ENCODE measurements around the gene MAP4K4. TPM values are rescaled to one million over a fixed set of nuclear protein-coding genes. Genes with fewer than 3 reads are reported as not detected.

Gene MAP4K4
- total and polyA plus RNA-seq, 2 of the 13 experiments (the other 11 are each of a cell fraction or from before 2014, with no cell fraction given): 105 to 264 TPM

GRCh38 chr2:101725038-101725437, 27.5 kb downstream of the MAP4K4 start:
- Histone ChIP-seq H3K36me3 (replicated peaks in 1 of 2; ENCODE audit: control insufficient read depth in 1 of 2, insufficient read depth in 2 of 2, low read length in 2 of 2) (peaks cover 6 to 18% of the 10 kb centered on the region in 2 experiments; a peak in 4 of 5 replicates), H3K4me3 (replicated peaks in 1 of 3; ENCODE audit: insufficient read depth in 1 of 3, low read depth in 2 of 3, low read length in 3 of 3) (no peak overlapping the region), H2AFZ (ENCODE audit: low read length) (no peak overlapping the region), H3K4me2 (ENCODE audit: low read depth, low read length) (no peak overlapping the region), H3K27ac (ENCODE audit: extremely low read length, insufficient read depth, low read length) (no peak overlapping the region), H3K27me3 (ENCODE audit: control insufficient read depth in 1 of 2, insufficient read depth in 2 of 2, low read length in 2 of 2) (no peaks in the 10 kb centered on the region), H3K9me3 (ENCODE audit: low read length) (no peaks in the 10 kb centered on the region), H3K79me2 (ENCODE audit: insufficient read depth, low read length) (peaks cover 100% of the 10 kb centered on the region), H4K20me1 (ENCODE audit: insufficient read depth, low read length) (peaks cover 95% of the 10 kb centered on the region), H3K9ac (ENCODE audit: insufficient read depth, low read depth, low read length) (no peak overlapping the region), H3K4me1 (ENCODE audit: insufficient read depth, low read length) (peaks cover 100% of the 10 kb centered on the region)
- intact Hi-C loops (cut with micrococcal nuclease; ENCODE audit: unreplicated experiment): no loop called here
- no peak for ATAC-seq
- 92% methylated on average over 3 of the region's 3 CpGs for WGBS (ENCODE audit: low lambda C conversion rate)
- no peak for FAIRE-seq
- DNase-seq (ENCODE audit: low spot score): no peak
- POLR2A ChIA-PET: interaction anchor here (0.8 to 1.6 kb wide), 2 partner anchors 8 to 25 kb away, joined by 3 read pairs; no protein-coding TSS in a partner anchor
- in situ Hi-C loops (cut with HindIII; ENCODE audit: extremely low pct_ligation_motif_present, low pct_unique_long_range_greater_than_20kb): no loop called here
- TF ChIP-seq ZBTB20 (CRISPR knock-in tag; IDR thresholded peaks at IDR 0.05; ENCODE audit: borderline replicate concordance, low read depth) (no peak), ZMYM2 (CRISPR knock-in tag; IDR thresholded peaks at IDR 0.05) (no peak), MAFG (CRISPR knock-in tag; IDR thresholded peaks at IDR 0.05) (no peak), SCMH1 (CRISPR knock-in tag; IDR thresholded peaks at IDR 0.05; ENCODE audit: borderline replicate concordance) (no peak), ZNF749 (CRISPR knock-in tag; IDR thresholded peaks at IDR 0.05; ENCODE audit: borderline replicate concordance) (no peak), KLF15 (CRISPR knock-in tag; IDR thresholded peaks at IDR 0.05; ENCODE audit: borderline replicate concordance) (no peak), POLR2G (IDR thresholded peaks at IDR 0.05; ENCODE audit: low read depth, low read length) (no peak), NR0B2 (CRISPR knock-in tag; IDR thresholded peaks at IDR 0.05) (no peak), HNRNPL (IDR thresholded peaks at IDR 0.05; ENCODE audit: low read depth, low read length) (no peak), IRF9 (CRISPR knock-in tag; IDR thresholded peaks at IDR 0.05; ENCODE audit: borderline replicate concordance) (no peak), ATF7-NPFF (CRISPR knock-in tag; IDR thresholded peaks at IDR 0.05; ENCODE audit: low read depth) (no peak), THAP7 (CRISPR knock-in tag; IDR thresholded peaks at IDR 0.05) (no peak), TAF15 (IDR thresholded peaks at IDR 0.05; ENCODE audit: low read depth, low read length, poor library complexity, severe bottlenecking) (no peak), ONECUT2 (CRISPR knock-in tag; IDR thresholded peaks at IDR 0.05) (no peak), ELF4 (CRISPR knock-in tag; IDR thresholded peaks at IDR 0.05; ENCODE audit: borderline replicate concordance) (no peak), EZH2 (conservative IDR thresholded peaks at IDR 0.05; ENCODE audit: low read depth, low read length) (no peak)
- CTCF ChIA-PET (ENCODE audit: low intra/inter-chr PET ratio, low total read pairs): no interaction called here
- no TSS peak for BruUV-seq (replicated peaks)
